HG02678 (cell line): ENCODE results near the gene PLB1.

Source experiments
- ATAC-seq: cut with Tn5 transposase; IDR thresholded peaks from one replicate; pipeline ENCODE4 v1.9.1; 2021; ENCODE audit warnings: mild to moderate bottlenecking, moderate library complexity; ENCODE audit not compliant: unreplicated experiment

Gene PLB1

GRCh38 chr2:28586867-28587266 lies 91.0 kb downstream of the PLB1 start:
- ATAC-seq = peak; percentile 79

- no peak for ATAC-seq
These were observed 91.8 kb downstream of the PLB1 start for GRCh38 chr2:28587526-28588291.

GRCh38 chr2:28588292-28588670 lies 92.4 kb downstream of the PLB1 start:
- no peak for ATAC-seq

GRCh38 chr2:28589746-28590463 lies 94.0 kb downstream of the PLB1 start:
- ATAC-seq = no peak

GRCh38 chr2:28590496-28591301 lies 94.8 kb downstream of the PLB1 start:
- ATAC-seq = no peak

GRCh38 chr2:28591711-28592335 lies 96.0 kb downstream of the PLB1 start:
- ATAC-seq = no peak

- ATAC-seq = no peak
These were observed 96.6 kb downstream of the PLB1 start for GRCh38 chr2:28592481-28592880.

- ATAC-seq = no peak
These were observed 97.4 kb downstream of the PLB1 start for GRCh38 chr2:28593160-28593755.

- ATAC-seq = no peak
These were observed 98.1 kb downstream of the PLB1 start for GRCh38 chr2:28594000-28594331.

GRCh38 chr2:28594332-28595108 lies 98.7 kb downstream of the PLB1 start:
- ATAC-seq = peak; percentile 75

- ATAC-seq = no peak
These were observed 99.5 kb downstream of the PLB1 start for GRCh38 chr2:28595323-28595722.

GRCh38 chr2:28598484-28598883 lies 102.6 kb downstream of the PLB1 start:
- no peak for ATAC-seq

- ATAC-seq = no peak
These were observed 104.3 kb downstream of the PLB1 start for GRCh38 chr2:28600181-28600580.

GRCh38 chr2:28601616-28602015 lies 105.8 kb downstream of the PLB1 start:
- ATAC-seq = no peak

GRCh38 chr2:28602136-28602660 lies 106.3 kb downstream of the PLB1 start:
- no peak for ATAC-seq

- ATAC-seq = no peak
These were observed 107.1 kb downstream of the PLB1 start for GRCh38 chr2:28602751-28603639.

- ATAC-seq = no peak
These were observed 108.0 kb downstream of the PLB1 start for GRCh38 chr2:28603821-28604220.

GRCh38 chr2:28604284-28604843 lies 108.5 kb downstream of the PLB1 start:
- ATAC-seq = no peak
